ENCODE results near the gene DCAF6.

DNA sequence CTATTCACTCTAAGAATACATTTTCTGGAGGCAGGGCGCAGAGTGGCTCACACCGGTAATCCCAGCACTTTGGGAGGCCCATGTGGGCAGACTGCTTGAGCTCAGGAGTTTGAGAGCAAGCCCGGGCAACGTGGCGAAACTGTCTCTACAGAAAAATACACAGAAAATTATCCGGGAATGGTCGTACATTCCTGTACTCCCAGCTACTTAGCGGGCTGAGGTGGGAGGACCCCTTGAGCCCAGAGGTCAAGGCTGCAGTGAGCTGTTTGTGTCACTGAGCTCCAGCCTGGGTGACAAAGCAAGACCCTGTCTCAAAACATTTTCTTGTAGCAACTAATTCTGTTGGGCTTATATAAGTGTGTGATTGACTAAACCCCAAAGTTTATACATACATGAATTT lies 169.8 kb downstream of the DCAF6 start:
- TF ChIP-seq, protein P1, sequence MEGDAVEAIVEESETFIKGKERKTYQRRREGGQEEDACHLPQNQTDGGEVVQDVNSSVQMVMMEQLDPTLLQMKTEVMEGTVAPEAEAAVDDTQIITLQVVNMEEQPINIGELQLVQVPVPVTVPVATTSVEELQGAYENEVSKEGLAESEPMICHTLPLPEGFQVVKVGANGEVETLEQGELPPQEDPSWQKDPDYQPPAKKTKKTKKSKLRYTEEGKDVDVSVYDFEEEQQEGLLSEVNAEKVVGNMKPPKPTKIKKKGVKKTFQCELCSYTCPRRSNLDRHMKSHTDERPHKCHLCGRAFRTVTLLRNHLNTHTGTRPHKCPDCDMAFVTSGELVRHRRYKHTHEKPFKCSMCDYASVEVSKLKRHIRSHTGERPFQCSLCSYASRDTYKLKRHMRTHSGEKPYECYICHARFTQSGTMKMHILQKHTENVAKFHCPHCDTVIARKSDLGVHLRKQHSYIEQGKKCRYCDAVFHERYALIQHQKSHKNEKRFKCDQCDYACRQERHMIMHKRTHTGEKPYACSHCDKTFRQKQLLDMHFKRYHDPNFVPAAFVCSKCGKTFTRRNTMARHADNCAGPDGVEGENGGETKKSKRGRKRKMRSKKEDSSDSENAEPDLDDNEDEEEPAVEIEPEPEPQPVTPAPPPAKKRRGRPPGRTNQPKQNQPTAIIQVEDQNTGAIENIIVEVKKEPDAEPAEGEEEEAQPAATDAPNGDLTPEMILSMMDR (IDR thresholded peaks at IDR 0.05; ENCODE audit: low read depth, low read length): no peak
- no peak for TF ChIP-seq EZH2phosphoT487 (IDR thresholded peaks at IDR 0.05; ENCODE audit: low read depth)
